H1 (cell line): Measurements from ENCODE around the gene FOXA3. TPM values are rescaled to one million over a fixed set of nuclear protein-coding genes. Genes with fewer than 3 reads are reported as not detected.

ENCODE experiments used
- ATF3 ChIP-seq: IDR thresholded peaks from 2 replicates; pipeline ENCODE4 v1.6.1; 2011; ENCODE audit warnings: low read depth, mild to moderate bottlenecking, low read length; ENCODE audit not compliant: insufficient read depth
- BCL11A ChIP-seq, 2 experiments: IDR thresholded peaks; one replicate each; pipeline ENCODE4 v1.6.1; 2011; ENCODE audit warnings: low read depth in 2 of 2, low read length in 2 of 2, mild to moderate bottlenecking in 2 of 2
- CBX8 ChIP-seq: fragments of 300-800, 300-1000 bp; sonication (generic); IDR thresholded peaks from 2 replicates; pipeline ENCODE4 v1.7.1; 2016; ENCODE audit warnings: low read depth, low read length, borderline replicate concordance
- CHD7 ChIP-seq: fragments of 300-600 bp; sonication (generic); IDR thresholded peaks from 2 replicates; pipeline ENCODE4 v1.7.1; 2012; ENCODE audit warnings: low read length, moderate library complexity, mild to moderate bottlenecking, inconsistent platforms; ENCODE audit not compliant: insufficient replicate concordance
- HDAC2 ChIP-seq, 2 experiments: fragments of 300-600 bp in 1 of 2; sonication (generic) in 1 of 2; IDR thresholded peaks; 2 replicates each; pipeline ENCODE4 v1.6.1; 2011 to 2012; ENCODE audit warnings: low read depth in 2 of 2, low read length in 2 of 2, mild to moderate bottlenecking in 2 of 2, moderate library complexity in 2 of 2, borderline replicate concordance in 1 of 2, inconsistent platforms in 1 of 2
- JUND ChIP-seq: IDR thresholded peaks from 2 replicates; pipeline ENCODE4 v1.6.1; 2011; ENCODE audit warnings: mild to moderate bottlenecking, improper control_type of control experiment, low read length
- RBBP5 ChIP-seq: IDR thresholded peaks from 2 replicates; pipeline ENCODE4 v1.7.1; 2012; ENCODE audit warnings: low read depth, mild to moderate bottlenecking, inconsistent platforms, low read length, moderate library complexity, borderline replicate concordance
- SRF ChIP-seq: IDR thresholded peaks from 2 replicates; pipeline ENCODE4 v1.6.1; 2011; ENCODE audit warnings: mild to moderate bottlenecking, low read depth, low read length, moderate library complexity
- polyA plus RNA-seq, 7 experiments: library from polyadenylated mRNA; depleted of rRNA in 3 of 7; stranded (reverse) in 5 of 7; unstranded in 2 of 7; fragments of >200 nt in 5 of 7; fragments of 200-250 nt in 2 of 7; gene quantifications; 1 replicate in 5 of 7; 2 replicates in 1 of 7; 4 replicates in 1 of 7; pipeline versions ENCODE4 v1.2.1 to v1.2.3, GENCODE V29; 2011 to 2013; ENCODE audit warnings: missing spikeins in 2 of 7, mixed read lengths in 2 of 7
- total RNA-seq: library from RNA; stranded (reverse); fragmentation: NEBNext Ultra II Directional; extraction: Animal tissue kit (Norgen Biotek cat#: 25700); gene quantifications from 2 replicates; pipeline ENCODE4 v1.2.1, GENCODE V29; 2021

FOXA3 gene
- total and polyA plus RNA-seq, 2 of the 8 experiments (the other 6 are each of a cell fraction or from before 2014, with no cell fraction given), result 20.2 to 49.1 TPM

DNA sequence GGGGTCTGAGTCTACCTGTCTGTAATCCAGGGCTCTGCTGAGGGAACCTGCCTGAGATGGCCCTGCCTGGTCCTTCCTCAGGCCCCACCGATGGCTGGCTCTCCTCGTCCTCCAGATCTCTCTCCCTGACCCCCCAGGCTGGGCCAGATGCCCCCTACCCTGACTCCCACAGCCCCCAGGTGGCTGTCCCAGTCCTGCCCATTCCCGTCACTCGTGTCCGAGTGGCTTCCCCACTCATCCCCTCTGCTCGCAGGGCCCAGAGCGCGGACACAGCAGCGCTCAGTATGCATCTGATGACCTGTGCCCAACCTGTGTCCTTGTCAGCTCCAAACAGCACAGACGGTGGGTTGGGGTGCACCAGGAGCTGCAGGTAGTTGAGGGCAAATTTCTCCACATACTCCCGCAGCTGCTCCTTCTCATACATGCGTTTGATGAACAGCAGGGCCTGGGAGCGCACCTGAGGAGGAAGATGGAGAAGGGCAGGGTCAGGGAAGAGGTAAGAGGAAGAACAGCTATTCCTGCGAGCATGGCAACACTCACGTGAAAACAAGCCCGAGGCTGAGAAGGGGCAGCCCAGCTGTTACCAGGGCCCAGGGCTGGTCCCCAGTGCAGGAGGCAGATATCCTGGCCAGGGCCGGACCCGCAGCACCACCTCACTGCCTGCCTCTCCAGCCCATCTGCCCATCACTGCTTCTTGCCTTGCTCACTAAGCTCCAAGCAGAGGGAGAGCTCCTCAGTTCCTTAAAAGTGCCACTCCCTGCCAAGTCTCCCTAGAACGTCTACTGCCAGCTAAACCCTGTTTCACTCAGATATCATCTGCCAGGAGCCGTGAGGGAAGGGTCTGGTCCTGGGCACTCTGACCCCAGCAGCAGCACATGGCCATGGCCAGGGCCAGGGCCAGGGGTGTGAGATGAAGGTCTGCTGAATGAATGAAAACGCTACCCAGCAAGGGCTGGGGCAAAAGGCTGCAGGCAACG lies 37.9 kb upstream of the FOXA3 start (continued):
- TF ChIP-seq CBX8 (no peak), ATF3 (no peak), RBBP5 (no peak), CHD7 (no peak), SRF (no peak), BCL11A (IDR thresholded peaks at IDR 0.05; ENCODE audit: low read depth in 2 of 2, low read length in 2 of 2) (no peak), JUND (no peak), HDAC2 (IDR thresholded peaks at IDR 0.05; ENCODE audit: borderline replicate concordance in 1 of 2, low read depth in 2 of 2, low read length in 2 of 2) (no peak)
